Gastrocnemius medialis (tissue), 4 donors: ENCODE data around the gene PLEKHN1.

Source experiments
- POLR2A ChIP-seq, 2 donors: fragments of 450-650 bp; IDR thresholded peaks; one replicate each; pipeline ENCODE4 v1.6.1; 2017; ENCODE audit warnings: antibody characterized with exemption in 2 of 2, mild to moderate bottlenecking in 2 of 2, moderate library complexity in 2 of 2
- TF ChIP-seq, protein P1 (sequence below), 5 experiments: fragments of 450-650 bp in 3 of 5; fragments of 200-600 bp in 2 of 5; sonication (generic) in 2 of 5; IDR thresholded peaks in 4 of 5; conservative IDR thresholded peaks in 1 of 5; 1 replicate in 4 of 5; 2 replicates in 1 of 5; pipeline ENCODE4 v1.5.1; 2016 to 2019; ENCODE audit warnings: antibody characterized with exemption in 5 of 5, mild to moderate bottlenecking in 3 of 5, moderate library complexity in 3 of 5

DNA sequence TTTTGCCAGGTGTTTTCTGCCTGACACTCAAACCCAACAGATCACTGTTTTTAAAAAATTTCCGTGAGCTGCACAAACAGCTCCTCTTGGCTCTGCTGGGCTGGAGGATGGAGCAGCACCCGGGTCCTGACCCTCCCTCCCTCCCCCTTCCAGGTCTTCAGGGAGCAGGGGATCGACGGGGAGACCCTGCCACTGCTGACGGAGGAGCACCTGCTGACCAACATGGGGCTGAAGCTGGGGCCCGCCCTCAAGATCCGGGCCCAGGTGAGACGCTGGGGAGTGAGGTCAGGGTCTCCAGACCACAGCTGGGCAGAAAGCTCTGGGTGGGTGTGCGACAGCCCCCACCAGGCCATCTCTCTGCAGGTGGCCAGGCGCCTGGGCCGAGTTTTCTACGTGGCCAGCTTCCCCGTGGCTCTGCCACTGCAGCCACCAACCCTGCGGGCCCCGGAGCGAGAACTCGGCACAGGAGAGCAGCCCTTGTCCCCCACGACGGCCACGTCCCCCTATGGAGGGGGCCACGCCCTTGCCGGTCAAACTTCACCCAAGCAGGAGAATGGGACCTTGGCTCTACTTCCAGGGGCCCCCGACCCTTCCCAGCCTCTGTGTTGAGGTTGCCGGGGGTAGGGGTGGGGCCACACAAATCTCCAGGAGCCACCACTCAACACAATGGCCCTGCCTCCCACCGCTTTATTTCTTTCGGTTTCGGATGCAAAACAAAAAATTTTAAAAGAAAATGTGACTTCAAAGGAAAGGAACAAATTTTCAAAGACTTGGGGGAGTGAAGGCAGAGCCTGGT is 22.5 kb upstream of the PLEKHN1 start:
- TF ChIP-seq, protein P1, sequence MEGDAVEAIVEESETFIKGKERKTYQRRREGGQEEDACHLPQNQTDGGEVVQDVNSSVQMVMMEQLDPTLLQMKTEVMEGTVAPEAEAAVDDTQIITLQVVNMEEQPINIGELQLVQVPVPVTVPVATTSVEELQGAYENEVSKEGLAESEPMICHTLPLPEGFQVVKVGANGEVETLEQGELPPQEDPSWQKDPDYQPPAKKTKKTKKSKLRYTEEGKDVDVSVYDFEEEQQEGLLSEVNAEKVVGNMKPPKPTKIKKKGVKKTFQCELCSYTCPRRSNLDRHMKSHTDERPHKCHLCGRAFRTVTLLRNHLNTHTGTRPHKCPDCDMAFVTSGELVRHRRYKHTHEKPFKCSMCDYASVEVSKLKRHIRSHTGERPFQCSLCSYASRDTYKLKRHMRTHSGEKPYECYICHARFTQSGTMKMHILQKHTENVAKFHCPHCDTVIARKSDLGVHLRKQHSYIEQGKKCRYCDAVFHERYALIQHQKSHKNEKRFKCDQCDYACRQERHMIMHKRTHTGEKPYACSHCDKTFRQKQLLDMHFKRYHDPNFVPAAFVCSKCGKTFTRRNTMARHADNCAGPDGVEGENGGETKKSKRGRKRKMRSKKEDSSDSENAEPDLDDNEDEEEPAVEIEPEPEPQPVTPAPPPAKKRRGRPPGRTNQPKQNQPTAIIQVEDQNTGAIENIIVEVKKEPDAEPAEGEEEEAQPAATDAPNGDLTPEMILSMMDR (IDR thresholded peaks at IDR 0.05 in 4 of 5, conservative IDR thresholded peaks at IDR 0.05 in 1 of 5), result no peak
- no peak for TF ChIP-seq POLR2A (IDR thresholded peaks at IDR 0.05)
